Suprapubic skin (tissue), 3 donors: ENCODE results near the gene TMEM45B.

ENCODE experiments used
- CTCF ChIP-seq, 2 donors: fragments of 200-600 bp in 1 of 2; fragments of 450-650 bp in 1 of 2; sonication (generic) in 1 of 2; IDR thresholded peaks; one replicate each; pipeline ENCODE4 v1.5.1; 2016 to 2019; ENCODE audit warnings: antibody characterized with exemption in 2 of 2, mild to moderate bottlenecking in 1 of 2, moderate library complexity in 1 of 2
- POLR2AphosphoS5 ChIP-seq, 3 donors: sonication (generic); formaldehyde crosslinking; IDR thresholded peaks; one replicate each; pipeline ENCODE4 v1.6.1; 2017; ENCODE audit warnings: antibody characterized with exemption in 3 of 3

GRCh38 chr11:129861702-129862522 is 46.3 kb downstream of the TMEM45B start:
- TF ChIP-seq POLR2AphosphoS5 (IDR thresholded peaks at IDR 0.05) (no peak), CTCF (IDR thresholded peaks at IDR 0.05) (no peak)
